DMS79 treated with DMSO at 0.1 percent for 48 hours (cell line): ENCODE results near the gene LRRC4C.

Experiments used
- DNase-seq: peaks from one replicate; lab custom pipeline; 2025; lab: John Stamatoyannopoulos, UW

LRRC4C gene

DNA sequence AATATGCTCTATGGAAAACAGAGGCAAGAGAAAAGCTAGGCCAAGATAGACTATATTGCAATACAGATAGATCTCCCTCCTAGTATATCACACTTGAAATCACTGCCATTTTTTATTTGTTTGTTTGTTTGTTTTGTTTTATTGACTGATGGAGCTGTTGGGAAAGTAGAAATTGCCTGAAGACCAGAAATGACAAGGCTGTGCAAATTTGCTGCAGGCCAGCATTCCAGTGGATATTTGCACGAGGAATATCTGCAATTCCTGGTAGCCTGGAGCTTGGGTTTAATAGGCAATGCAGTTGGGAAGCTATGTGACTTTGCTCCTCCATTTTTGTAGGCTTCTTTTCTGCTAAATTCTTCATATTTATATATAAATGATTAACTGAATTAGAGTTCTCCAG lies 991.7 kb downstream of the LRRC4C start:
- no peak for DNase-seq

DNA sequence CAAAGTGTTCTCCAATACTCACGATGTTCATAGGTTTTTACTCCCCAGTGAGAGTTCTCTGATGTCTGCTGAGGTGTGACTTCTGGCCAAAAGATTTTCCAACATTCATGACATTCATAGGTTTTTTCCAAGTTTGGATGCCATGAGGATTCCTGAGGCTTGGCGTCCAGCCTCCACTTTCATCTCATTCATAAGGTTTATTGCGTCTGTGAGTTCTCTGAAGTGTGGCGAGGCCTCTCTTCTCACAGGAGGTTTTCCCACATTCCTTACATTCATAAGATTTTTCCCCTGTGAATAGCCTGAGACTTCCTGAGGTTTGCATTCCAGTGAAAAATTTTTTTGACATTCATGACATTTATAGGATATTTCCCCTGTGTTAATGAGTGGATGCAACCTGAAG lies 1014.1 kb downstream of the LRRC4C start:
- DNase-seq: no peak

- DNase-seq: no peak
These were observed 1015.3 kb downstream of the LRRC4C start for GRCh38 chr11:40444151-40444550.

DNA sequence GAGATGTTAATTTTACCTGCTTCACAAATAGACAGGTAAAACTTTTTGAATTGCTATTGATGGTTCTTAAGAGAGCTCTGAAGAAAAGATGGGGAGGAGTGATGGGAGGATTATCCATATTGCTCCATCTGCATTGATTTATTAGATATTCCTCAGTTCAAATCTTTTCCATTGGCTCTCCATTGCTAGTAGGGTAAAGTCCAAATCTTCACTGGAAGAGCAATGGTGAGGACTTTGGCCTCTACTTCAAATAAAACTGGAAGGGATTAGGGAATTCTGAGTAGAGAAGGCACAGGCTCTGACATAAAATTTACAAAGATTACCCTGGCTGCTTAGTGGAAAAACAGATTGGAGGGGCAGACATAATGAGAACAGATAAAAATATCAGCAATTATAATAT lies 1024.1 kb downstream of the LRRC4C start:
- no peak for DNase-seq

DNA sequence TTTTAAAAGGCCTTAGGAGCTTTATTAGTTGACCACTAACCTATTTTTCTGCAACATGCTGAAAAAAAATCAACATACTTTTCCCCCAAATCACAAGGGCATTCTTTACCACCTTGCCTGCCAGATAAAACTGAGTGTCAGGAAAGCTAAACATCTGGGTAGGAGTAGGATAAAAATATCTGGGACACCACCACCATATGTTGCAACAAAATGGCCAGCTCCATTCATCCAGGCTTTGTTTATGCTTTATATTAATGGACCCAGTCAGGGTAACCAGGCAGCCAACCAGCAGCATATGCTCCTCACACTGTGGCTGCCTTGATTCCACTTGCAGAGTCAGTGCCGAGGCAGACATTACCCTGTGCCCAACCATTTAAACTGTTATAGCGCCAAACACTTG lies 1024.5 kb downstream of the LRRC4C start:
- DNase-seq: no peak

- DNase-seq: no peak
These were observed 1027.1 kb downstream of the LRRC4C start for GRCh38 chr11:40432358-40432757.

GRCh38 chr11:40425168-40425567 lies 1034.3 kb downstream of the LRRC4C start:
- no peak for DNase-seq

DNA sequence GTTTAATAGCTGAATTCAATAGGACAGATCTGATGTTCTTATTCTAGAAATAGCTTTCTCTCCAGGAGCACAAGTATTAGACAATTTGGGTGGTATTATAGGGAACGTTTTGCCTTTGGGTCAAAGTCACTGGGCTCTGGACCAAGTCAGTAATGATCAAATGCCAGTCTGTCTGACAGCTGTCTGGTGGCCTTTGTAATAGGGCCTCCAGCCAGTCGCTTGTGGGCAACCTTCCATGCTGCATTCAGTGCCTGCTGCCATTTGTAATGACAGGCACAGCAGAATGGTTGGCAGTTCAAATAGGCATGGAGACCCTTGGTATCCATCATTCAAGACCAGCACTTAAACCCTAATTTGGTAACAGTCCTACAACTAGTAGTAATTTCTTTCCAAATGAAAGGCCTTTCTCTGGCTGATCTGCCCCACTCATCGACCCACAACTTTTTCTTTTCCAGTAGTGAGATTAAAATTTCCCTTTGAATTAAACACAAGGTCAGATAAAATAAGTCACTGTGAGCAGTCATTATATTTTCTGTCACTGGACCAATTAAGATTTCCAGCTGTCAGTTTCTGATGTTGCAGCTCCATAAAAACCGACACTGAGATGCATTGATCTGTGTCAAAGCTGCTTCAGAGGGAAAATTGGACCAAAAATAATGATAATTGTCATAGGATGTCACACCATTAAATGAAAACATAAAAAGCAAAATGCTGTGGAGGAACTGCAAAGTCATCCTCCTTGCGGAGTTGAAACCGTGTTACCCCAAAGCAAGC lies 1038.1 kb downstream of the LRRC4C start:
- DNase-seq: no peak

DNA sequence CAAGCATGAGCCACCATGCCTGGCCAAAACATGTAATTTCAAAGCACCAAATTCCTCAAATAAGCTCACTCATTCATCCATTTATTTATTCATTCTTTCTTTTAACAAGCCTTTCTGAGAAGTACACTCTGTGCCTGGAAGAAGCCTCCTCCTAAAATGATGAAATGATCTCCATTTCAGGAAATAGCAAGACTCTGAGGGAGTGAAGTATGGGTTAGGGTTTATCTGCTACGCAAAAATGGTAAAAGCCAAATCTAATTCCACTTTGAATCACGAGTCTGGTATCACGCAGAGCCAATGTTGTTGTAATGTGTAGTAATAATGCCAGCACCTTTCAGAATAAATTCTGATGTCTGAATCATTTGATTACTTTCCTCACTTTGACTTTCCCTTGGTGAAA lies 1041.8 kb downstream of the LRRC4C start:
- no peak for DNase-seq

DNA sequence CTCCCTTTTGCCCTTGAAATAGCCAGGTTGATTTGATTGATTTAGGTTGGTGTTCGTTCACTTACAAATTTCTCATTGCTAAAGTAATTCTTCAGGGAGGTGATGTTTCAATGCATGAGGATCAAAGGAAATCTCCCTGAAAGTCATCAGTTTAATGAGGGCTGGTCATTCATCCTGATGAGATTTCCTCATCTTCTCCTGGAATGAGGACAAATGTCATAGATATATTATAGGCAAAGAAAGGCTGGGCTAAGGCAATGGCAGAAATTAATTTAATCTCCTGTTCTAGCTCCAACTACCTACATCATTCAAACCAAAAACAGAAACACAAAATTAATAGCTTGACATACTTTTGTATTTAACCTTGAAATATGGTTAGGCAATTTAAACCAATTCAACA lies 1052.1 kb downstream of the LRRC4C start:
- no peak for DNase-seq

DNA sequence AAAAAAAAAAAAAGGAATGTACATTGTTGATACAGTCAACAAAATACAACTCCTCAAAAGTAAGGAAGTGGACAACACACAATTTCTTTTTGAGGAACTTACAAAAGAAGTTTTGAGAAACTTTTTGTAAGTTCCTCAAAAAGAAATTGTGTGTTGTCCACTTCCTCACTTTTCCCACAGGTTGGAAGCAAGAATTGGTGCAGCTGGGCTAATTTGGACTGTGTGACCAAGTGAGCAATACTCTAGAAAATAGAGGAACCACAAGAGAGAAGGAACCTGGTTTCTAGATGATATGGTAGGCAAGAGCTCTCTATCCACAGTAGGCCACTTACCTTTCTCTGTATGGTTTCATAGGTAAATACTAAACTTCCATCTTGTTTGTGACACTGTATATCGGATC lies 1053.8 kb downstream of the LRRC4C start:
- no peak for DNase-seq

DNA sequence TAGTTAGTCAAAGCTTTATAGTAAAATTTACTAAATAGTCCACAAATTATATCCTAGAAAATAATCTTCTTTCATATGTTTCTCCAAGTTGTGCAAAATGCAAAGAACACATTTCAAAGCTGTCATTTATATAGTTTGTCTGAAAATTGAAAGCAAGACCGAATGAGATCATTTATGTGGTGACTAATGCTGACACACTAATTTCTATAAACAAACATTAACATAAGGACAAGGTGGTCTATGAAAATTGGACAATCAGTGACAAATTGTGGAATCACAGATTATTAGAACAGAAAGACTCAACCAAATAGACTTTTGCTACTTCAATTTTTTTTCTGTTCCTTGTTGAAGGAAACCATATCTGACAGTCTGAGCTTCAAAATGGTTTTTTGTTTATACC lies 1056.1 kb downstream of the LRRC4C start:
- no peak for DNase-seq

- DNase-seq: no peak
These were observed 1058.2 kb downstream of the LRRC4C start for GRCh38 chr11:40401132-40401853.

GRCh38 chr11:40397141-40397540 lies 1062.3 kb downstream of the LRRC4C start:
- no peak for DNase-seq

GRCh38 chr11:40393511-40393910 lies 1065.9 kb downstream of the LRRC4C start:
- DNase-seq: no peak

GRCh38 chr11:40391679-40392078 lies 1067.8 kb downstream of the LRRC4C start:
- no peak for DNase-seq

DNA sequence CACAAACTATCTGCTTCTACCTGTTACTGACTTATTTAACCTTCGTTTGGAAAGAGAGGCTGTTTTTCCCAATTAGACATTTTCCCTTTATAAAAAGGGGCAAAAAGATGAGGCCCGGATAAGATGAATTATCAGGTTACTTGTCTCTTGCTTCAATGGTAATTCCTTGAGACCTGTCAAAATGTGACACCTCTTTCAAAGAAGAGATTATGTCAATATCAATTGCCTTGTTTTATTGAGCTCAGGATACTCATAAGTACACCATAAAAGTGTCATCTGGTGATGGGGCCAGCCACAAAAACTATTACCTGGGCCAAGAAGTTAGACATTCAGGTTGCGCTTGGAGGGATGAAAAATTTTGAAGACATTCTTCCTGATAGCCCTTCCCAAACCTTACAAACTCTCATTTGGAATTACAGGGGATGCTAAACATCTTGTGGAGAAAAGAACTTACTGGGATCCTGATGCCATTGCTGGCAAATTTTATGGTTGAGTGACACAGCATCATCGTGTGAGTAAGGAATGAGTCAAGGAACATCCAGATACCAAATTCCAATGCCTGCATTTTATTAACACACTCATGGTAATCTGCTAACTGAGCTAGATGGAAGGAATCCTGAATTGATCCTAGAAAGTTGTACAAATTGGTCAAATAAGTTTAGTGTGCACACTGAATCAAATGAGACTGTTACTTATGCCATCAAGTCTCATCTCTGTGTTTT lies 1071.2 kb downstream of the LRRC4C start:
- no peak for DNase-seq

GRCh38 chr11:40387240-40387980 lies 1072.0 kb downstream of the LRRC4C start:
- DNase-seq: no peak

GRCh38 chr11:40384991-40385390 lies 1074.5 kb downstream of the LRRC4C start:
- no peak for DNase-seq

DNA sequence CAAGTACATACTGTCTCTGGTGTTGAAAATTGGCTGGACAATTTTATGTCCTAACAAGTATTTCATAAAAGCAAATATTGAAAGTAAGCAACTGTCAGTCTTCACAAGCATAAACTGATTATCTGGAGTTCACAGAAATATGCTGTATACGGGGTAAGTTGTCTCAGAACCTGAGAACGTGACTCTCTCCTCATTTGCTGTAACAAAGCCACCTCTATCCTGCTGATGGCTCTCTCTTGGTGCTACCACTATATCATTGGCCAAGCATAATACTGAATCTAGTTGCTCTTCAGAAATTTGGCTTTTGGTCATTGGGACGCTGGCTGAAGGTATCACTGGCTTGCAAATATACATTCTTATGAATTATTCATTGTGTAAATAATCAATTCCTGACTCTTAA lies 1078.0 kb downstream of the LRRC4C start:
- DNase-seq: no peak

DNA sequence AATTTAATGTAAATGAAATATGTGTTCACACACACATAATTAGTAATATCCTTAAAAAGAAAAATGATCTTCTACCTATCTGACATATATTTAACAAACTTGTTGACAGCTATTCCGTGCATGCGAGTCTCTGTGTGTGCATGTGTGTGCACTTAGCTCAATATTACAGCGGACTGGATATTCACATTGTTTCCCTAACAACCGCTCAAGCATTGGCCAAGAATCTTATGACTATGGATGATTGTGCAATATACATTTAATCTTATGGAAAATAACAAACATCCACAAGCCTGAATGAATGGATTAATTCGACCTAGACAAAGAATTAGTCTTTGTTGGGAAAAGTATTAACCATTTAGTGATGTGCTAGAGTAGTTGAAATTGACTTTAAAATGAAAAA lies 1078.6 kb downstream of the LRRC4C start:
- DNase-seq: no peak

DNA sequence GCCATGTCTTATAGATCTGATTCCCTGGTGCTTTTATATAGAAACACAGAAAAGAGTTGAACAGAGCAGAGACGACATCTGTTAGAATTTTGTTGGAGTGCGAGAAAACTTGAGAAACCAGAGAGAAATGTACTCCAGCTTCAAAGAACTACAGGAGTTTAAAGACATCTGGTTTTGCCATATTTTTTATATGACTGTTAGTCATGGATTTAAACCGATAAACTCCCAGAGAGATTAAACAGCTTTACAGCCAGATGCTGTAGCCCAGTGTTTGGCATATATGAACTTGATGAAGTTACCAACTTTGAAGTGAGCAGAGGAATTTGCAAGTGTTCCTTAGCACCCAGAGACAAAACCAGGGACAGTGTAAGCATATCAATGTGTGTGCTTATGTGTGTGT lies 1083.1 kb downstream of the LRRC4C start:
- no peak for DNase-seq
